Loucy (cell line): ENCODE results near the gene NOX5.

Experiments used
- H2AFZ ChIP-seq: fragments of 200-600 bp; sonication (generic); 2 replicates; pipeline ENCODE4 v1.6.0; 2016; ENCODE audit warnings: antibody characterized with exemption, mild to moderate bottlenecking, low read length, moderate library complexity
- H3F3A ChIP-seq: fragments of 200-600 bp; 2 replicates; pipeline ENCODE4 v1.6.0; 2016; ENCODE audit warnings: antibody characterized with exemption, low read depth, mild to moderate bottlenecking
- H3K27me3 ChIP-seq: fragments of 200-600 bp; sonication (generic); 2 replicates; pipeline ENCODE4 v1.6.1; 2014; ENCODE audit warnings: low read length, mild to moderate bottlenecking; ENCODE audit not compliant: insufficient read depth, poor library complexity, severe bottlenecking
- H3K36me3 ChIP-seq: fragments of 200-600 bp; sonication (generic); 2 replicates; pipeline ENCODE4 v1.6.1; 2016; ENCODE audit warnings: low read length; ENCODE audit not compliant: insufficient read depth
- H3K4me1 ChIP-seq: fragments of 200-600 bp; sonication (generic); 2 replicates; pipeline ENCODE4 v1.5.1; 2014; ENCODE audit warnings: low read length, mild to moderate bottlenecking; ENCODE audit not compliant: insufficient read depth, poor library complexity, severe bottlenecking
- H3K4me2 ChIP-seq: fragments of 200-600 bp; sonication (generic); 2 replicates; pipeline ENCODE4 v1.6.0; 2014; ENCODE audit warnings: antibody characterized with exemption, low read length, low read depth, mild to moderate bottlenecking; ENCODE audit not compliant: poor library complexity, severe bottlenecking
- H3K4me3 ChIP-seq: fragments of 200-600 bp; sonication (generic); 2 replicates; pipeline ENCODE4 v1.5.1; 2014; ENCODE audit warnings: low read length, mild to moderate bottlenecking, mixed read lengths; ENCODE audit not compliant: poor library complexity, severe bottlenecking
- H3K79me2 ChIP-seq: fragments of 200-600 bp; sonication (generic); 2 replicates; pipeline ENCODE4 v1.6.1; 2014; ENCODE audit warnings: low read length; ENCODE audit not compliant: insufficient read depth
- H3K9ac ChIP-seq: fragments of 200-600 bp; sonication (generic); 2 replicates; pipeline ENCODE4 v1.6.0; 2014; ENCODE audit warnings: mild to moderate bottlenecking, low read depth, low read length, moderate library complexity; ENCODE audit not compliant: poor library complexity, severe bottlenecking
- H3K9me2 ChIP-seq: fragments of 200-600 bp; sonication (generic); replicated peaks from 2 replicates; pipeline ENCODE4 v1.6.1; 2016; ENCODE audit warnings: low read depth, low read length, mixed read lengths
- H3K9me3 ChIP-seq: fragments of 200-600 bp; sonication (generic); 2 replicates; pipeline ENCODE4 v1.6.1; 2014; ENCODE audit warnings: mild to moderate bottlenecking, antibody characterized with exemption, low read length, low read depth; ENCODE audit not compliant: insufficient read depth
- H4K20me1 ChIP-seq: fragments of 200-600 bp; sonication (generic); 2 replicates; pipeline ENCODE4 v1.6.0; 2014; ENCODE audit warnings: antibody characterized with exemption, low read length, mild to moderate bottlenecking; ENCODE audit not compliant: insufficient read depth, poor library complexity, severe bottlenecking
- CTCF ChIP-seq: fragments of 200-600 bp; sonication (generic); conservative IDR thresholded peaks from 2 replicates; pipeline ENCODE4 v1.5.1; 2014; ENCODE audit warnings: mild to moderate bottlenecking, antibody characterized with exemption, low read length
- EZH2phosphoT487 ChIP-seq: fragments of 200-600 bp; IDR thresholded peaks from 2 replicates; pipeline ENCODE4 v1.6.1; 2018; ENCODE audit warnings: antibody characterized with exemption, mild to moderate bottlenecking, moderate library complexity, borderline replicate concordance

The NOX5 gene

GRCh38 chr15:69046781-69047180 lies 32.3 kb downstream of the NOX5 start:
- TF ChIP-seq EZH2phosphoT487 (no peak), CTCF (no peak)
- H3K9me3 ChIP-seq = no peaks in the 10 kb centered on the region
- no peak overlapping the region for H2AFZ ChIP-seq
- no peaks in the 10 kb centered on the region for H3K9me2 ChIP-seq
- H3K4me3 ChIP-seq = no peak overlapping the region
- H4K20me1 ChIP-seq = no peaks in the 10 kb centered on the region
- H3K9ac ChIP-seq = no peak overlapping the region
- no peaks in the 10 kb centered on the region for H3K4me1 ChIP-seq
- H3K27me3 ChIP-seq = no peaks in the 10 kb centered on the region
- no peaks in the 10 kb centered on the region for H3K79me2 ChIP-seq
- H3F3A ChIP-seq = no peaks in the 10 kb centered on the region
- H3K4me2 ChIP-seq = no peak overlapping the region
- H3K36me3 ChIP-seq = no peaks in the 10 kb centered on the region

GRCh38 chr15:69049976-69050375 lies 35.5 kb downstream of the NOX5 start:
- Histone ChIP-seq H3K36me3 (no peaks in the 10 kb centered on the region), H3K9me2 (no peaks in the 10 kb centered on the region), H3F3A (no peaks in the 10 kb centered on the region), H3K4me2 (no peak overlapping the region), H4K20me1 (no peaks in the 10 kb centered on the region), H3K27me3 (no peaks in the 10 kb centered on the region), H3K79me2 (no peaks in the 10 kb centered on the region), H3K4me3 (no peak overlapping the region), H2AFZ (no peak overlapping the region), H3K4me1 (no peaks in the 10 kb centered on the region), H3K9me3 (no peaks in the 10 kb centered on the region), H3K9ac (no peak overlapping the region)
- TF ChIP-seq CTCF = no peak
- no peak for TF ChIP-seq EZH2phosphoT487

GRCh38 chr15:69055251-69055650 lies 40.8 kb downstream of the NOX5 start:
- H2AFZ ChIP-seq = no peak overlapping the region

More at GRCh38 chr15:69055251-69055650, 40.8 kb downstream of the NOX5 start:
- Histone ChIP-seq H3K36me3 (no peaks in the 10 kb centered on the region), H3K4me1 (no peaks in the 10 kb centered on the region), H3K9ac (no peak overlapping the region), H3K9me3 (no peaks in the 10 kb centered on the region), H3K79me2 (no peaks in the 10 kb centered on the region), H3F3A (no peaks in the 10 kb centered on the region), H3K4me2 (no peak overlapping the region), H3K4me3 (no peak overlapping the region), H4K20me1 (no peaks in the 10 kb centered on the region), H3K27me3 (no peaks in the 10 kb centered on the region), H3K9me2 (no peaks in the 10 kb centered on the region)
- no peak for TF ChIP-seq CTCF
- no peak for TF ChIP-seq EZH2phosphoT487
